Body of pancreas (tissue), 4 donors: Measurements from ENCODE around the gene LRFN3. TPM values are rescaled to one million over a fixed set of nuclear protein-coding genes. Genes with fewer than 3 reads are reported as not detected.

Experiments
- ATAC-seq: fragments of 150-250 bp; one replicate; pipeline ENCODE4 v1.9.1; 2016
- DNase-seq, 4 donors: peaks; one replicate each; pipeline ENCODE4 v3.0.0-alpha.2; 2019
- H3K27ac ChIP-seq, 4 donors: fragments of 200-600 bp; sonication (generic); 1 replicate in 3 of 4; 2 replicates in 1 of 4; pipeline versions ENCODE4 v1.5.1 to v1.6.1; 2016 to 2019; ENCODE audit warnings: mild to moderate bottlenecking in 1 of 4, mixed read lengths in 1 of 4, moderate library complexity in 1 of 4
- H3K27me3 ChIP-seq, 2 donors: fragments of 200-600 bp; sonication (generic); one replicate each; pipeline ENCODE4 v1.6.0; 2016; ENCODE audit warnings: mild to moderate bottlenecking in 1 of 2
- H3K36me3 ChIP-seq, 2 donors: fragments of 200-600 bp; sonication (generic); replicated peaks in 1 of 2; 2 replicates each; pipeline ENCODE4 v1.5.1; 2016; ENCODE audit warnings: low read depth in 2 of 2; ENCODE audit not compliant: insufficient read depth in 1 of 2
- H3K4me1 ChIP-seq: fragments of 200-600 bp; sonication (generic); one replicate; pipeline ENCODE4 v1.6.0; 2016
- H3K4me3 ChIP-seq, 2 donors: fragments of 200-600 bp; sonication (generic); 1 replicate in 1 of 2; 2 replicates in 1 of 2; pipeline ENCODE4 v1.5.1; 2016 to 2019
- H3K9me3 ChIP-seq, 3 donors: fragments of 200-600 bp; sonication (generic); 1 replicate in 2 of 3; 2 replicates in 1 of 3; pipeline ENCODE4 v1.5.1; 2016
- CTCF ChIP-seq, 7 experiments: fragments of 450-650 bp in 4 of 7; fragments of 200-600 bp in 3 of 7; sonication (generic) in 3 of 7; IDR thresholded peaks; one replicate each; pipeline ENCODE4 v1.5.1; 2016 to 2019; ENCODE audit warnings: antibody characterized with exemption in 7 of 7
- POLR2A ChIP-seq, 3 donors: fragments of 450-650 bp; IDR thresholded peaks; one replicate each; pipeline ENCODE4 v1.6.1; 2016; ENCODE audit warnings: antibody characterized with exemption in 3 of 3, mild to moderate bottlenecking in 2 of 3
- WGBS, 2 donors: methylation state at CpG; one replicate each; pipeline ENCODE4 v1.1.5; 2017; 5-methylcytosine and 5-hydroxymethylcytosine counted together
- intact Hi-C: fragments of 100-400 bp; cut with DNase I; formaldehyde crosslinking; loops from one replicate; pipeline ENCODE4 v1.15.1; 2023
- total RNA-seq, 2 donors: library from RNA; depleted of rRNA; stranded (reverse); fragments of >200 nt; gene quantifications; one replicate each; pipeline ENCODE4 v1.1.0, GENCODE V29; 2016

Gene LRFN3
- total RNA-seq, 2 donors from 2014 or later: 13.2 to 14.5 TPM

GRCh38 chr19:35986111-35986510, 49.9 kb downstream of the LRFN3 start:
- TF ChIP-seq CTCF (IDR thresholded peaks at IDR 0.05) (no peak), POLR2A (IDR thresholded peaks at IDR 0.05) (no peak)
- Histone ChIP-seq H3K27ac (no peak overlapping the region), H3K36me3 (no peaks in the 10 kb centered on the region), H3K27me3 (peaks cover 0 to 16% of the 10 kb centered on the region in 2 donors), H3K9me3 (no peaks in the 10 kb centered on the region), H3K4me1 (peaks cover 9% of the 10 kb centered on the region), H3K4me3 (no peak overlapping the region)
- no peak for ATAC-seq
- WGBS, 2 donors: 83% methylated on average over 5 of the region's 5 CpGs; no CpG with 5 or more reads in 1 of the 2 donors
- no peak for DNase-seq
- intact Hi-C loops: no loop called here

- ATAC-seq (peak; percentile 38), DNase-seq (peak in 2 of 4 donors; percentile 32 to 49)
- Histone ChIP-seq H3K36me3 (no peaks in the 10 kb centered on the region), H3K4me3 (peak overlapping the region in 1 of 2 donors; percentile 17), H3K27ac (no peak overlapping the region), H3K9me3 (no peaks in the 10 kb centered on the region), H3K4me1 (peaks cover 9% of the 10 kb centered on the region), H3K27me3 (peaks cover 0 to 16% of the 10 kb centered on the region in 2 donors)
- WGBS, 2 donors: 9 to 17% methylated on average over 31 to 50 of the region's 54 CpGs
- intact Hi-C loops: no loop called here
- no peak for TF ChIP-seq POLR2A (IDR thresholded peaks at IDR 0.05)
Observed at GRCh38 chr19:35986664-35987570, 50.7 kb downstream of the LRFN3 start.

- Histone ChIP-seq H3K36me3 (no peaks in the 10 kb centered on the region), H3K4me1 (peaks cover 9% of the 10 kb centered on the region), H3K27me3 (peaks cover 0 to 16% of the 10 kb centered on the region in 2 donors), H3K9me3 (no peaks in the 10 kb centered on the region), H3K27ac (no peak overlapping the region), H3K4me3 (peak overlapping the region in 1 of 2 donors; percentile 17)
- intact Hi-C loops: no loop called here
- DNase-seq: no peak
- no peak for ATAC-seq
- TF ChIP-seq CTCF (IDR thresholded peaks at IDR 0.05): no peak
- no peak for TF ChIP-seq POLR2A (IDR thresholded peaks at IDR 0.05)
- WGBS, 2 donors: 27 to 30% methylated on average over 8 of the region's 8 CpGs
Observed at GRCh38 chr19:35987571-35987896, 51.4 kb downstream of the LRFN3 start.

- H3K4me1 ChIP-seq: peaks cover 10% of the 10 kb centered on the region
- no peaks in the 10 kb centered on the region for H3K9me3 ChIP-seq
- intact Hi-C loops: no loop called here
- WGBS, 2 donors: 82 to 91% methylated on average over 3 of the region's 3 CpGs
- ATAC-seq (no peak), DNase-seq (no peak)
- H3K4me3 ChIP-seq: no peak overlapping the region
- peaks cover 0 to 16% of the 10 kb centered on the region in 2 donors for H3K27me3 ChIP-seq
- H3K27ac ChIP-seq: no peak overlapping the region
- no peak for TF ChIP-seq POLR2A (IDR thresholded peaks at IDR 0.05)
- H3K36me3 ChIP-seq: no peaks in the 10 kb centered on the region
Observed at GRCh38 chr19:35988824-35989223, 52.6 kb downstream of the LRFN3 start.

GRCh38 chr19:35990156-35990555, 54.0 kb downstream of the LRFN3 start:
- peaks cover 16% of the 10 kb centered on the region for H3K4me1 ChIP-seq
- H3K27me3 ChIP-seq: peaks cover 0 to 16% of the 10 kb centered on the region in 2 donors
- H3K36me3 ChIP-seq: no peaks in the 10 kb centered on the region
- DNase-seq (no peak), ATAC-seq (no peak)
- no peak for TF ChIP-seq CTCF (IDR thresholded peaks at IDR 0.05)
- no peak for TF ChIP-seq POLR2A (IDR thresholded peaks at IDR 0.05)
- H3K9me3 ChIP-seq: no peaks in the 10 kb centered on the region
- intact Hi-C loops: no loop called here
- 86 to 89% methylated on average over 4 of the region's 4 CpGs for WGBS, 2 donors
- no peak overlapping the region for H3K27ac ChIP-seq
- no peak overlapping the region for H3K4me3 ChIP-seq
